Sigmoid colon (tissue), 7 donors: ENCODE data around the gene BIN1. TPM values are rescaled to one million over a fixed set of nuclear protein-coding genes. Genes with fewer than 3 reads are reported as not detected.

Experiments used
- DNase-seq: peaks from one replicate; pipeline ENCODE4 v3.0.0-alpha.2; 2019
- H3K27ac ChIP-seq, 4 donors: fragments of 200-600 bp; sonication (generic); one replicate each; pipeline ENCODE4 v1.5.1; 2016 to 2019; ENCODE audit warnings: mild to moderate bottlenecking in 1 of 4
- H3K27me3 ChIP-seq, 3 donors: fragments of 200-600 bp; sonication (generic); one replicate each; pipeline ENCODE4 v1.5.1; 2019; ENCODE audit warnings: mild to moderate bottlenecking in 1 of 3
- H3K36me3 ChIP-seq, 4 donors: fragments of 200-600 bp; sonication (generic); one replicate each; pipeline ENCODE4 v1.5.1; 2016 to 2019
- H3K4me1 ChIP-seq, 4 donors: fragments of 200-600 bp; sonication (generic); one replicate each; pipeline ENCODE4 v1.5.1; 2017 to 2019
- H3K4me3 ChIP-seq, 4 donors: fragments of 200-600 bp; sonication (generic); one replicate each; pipeline ENCODE4 v1.5.1; 2017 to 2019; ENCODE audit warnings: mild to moderate bottlenecking in 2 of 4, moderate library complexity in 1 of 4
- H3K9me3 ChIP-seq, 4 donors: fragments of 200-600 bp in 3 of 4; sonication (generic) in 3 of 4; one replicate each; pipeline versions ENCODE4 v1.5.1 to v1.6.1; 2013 to 2019
- EP300 ChIP-seq, 4 donors: sonication (generic); formaldehyde crosslinking; IDR thresholded peaks; one replicate each; pipeline ENCODE4 v1.6.1; 2017; ENCODE audit warnings: antibody characterized with exemption in 4 of 4
- POLR2A ChIP-seq, 2 donors: fragments of 450-650 bp; IDR thresholded peaks; one replicate each; pipeline ENCODE4 v1.6.1; 2016; ENCODE audit warnings: antibody characterized with exemption in 2 of 2, mild to moderate bottlenecking in 2 of 2, moderate library complexity in 2 of 2
- POLR2AphosphoS5 ChIP-seq, 4 donors: sonication (generic); formaldehyde crosslinking; IDR thresholded peaks; one replicate each; pipeline ENCODE4 v1.6.1; 2017; ENCODE audit warnings: antibody characterized with exemption in 4 of 4
- WGBS, 2 donors: extraction: QIAGEN DNeasy Blood & Tissue Kit; methylation state at CpG; one replicate each; pipeline ENCODE4 v1.1.7; 2013; 5-methylcytosine and 5-hydroxymethylcytosine counted together
- intact Hi-C: fragments of 100-400 bp; cut with DNase I; formaldehyde crosslinking; loops from one replicate; pipeline ENCODE4 v1.15.1; 2023
- polyA plus RNA-seq, 3 donors: library from polyadenylated mRNA; stranded (reverse); fragments of 200-250 nt; gene quantifications; one replicate each; pipeline ENCODE4 v1.2.3, GENCODE V29; 2013
- total RNA-seq, 4 donors: library from RNA; depleted of rRNA; stranded (reverse); fragments of >200 nt; gene quantifications; one replicate each; pipeline ENCODE4 v1.1.0, GENCODE V29; 2016
- TF ChIP-seq, protein P1 (sequence below), 4 experiments: fragments of 450-650 bp in 3 of 4; fragments of 200-600 bp in 1 of 4; IDR thresholded peaks; one replicate each; pipeline ENCODE4 v1.5.1; 2016 to 2019; ENCODE audit warnings: antibody characterized with exemption in 4 of 4, mild to moderate bottlenecking in 3 of 4, moderate library complexity in 2 of 4
- donor health status: healthy with polysubstance abuse.
- donor health status: Bipolar disorder and iron deficiency.
- donor health status: healthy.

Gene BIN1
- total and polyA plus RNA-seq, 7 donors = 20.3 to 57.9 (median 38.2) TPM

GRCh38 chr2:127140538-127140937 lies 33.6 kb upstream of the BIN1 start:
- TF ChIP-seq EP300 (IDR thresholded peaks at IDR 0.05) (no peak), POLR2A (IDR thresholded peaks at IDR 0.05) (no peak), POLR2AphosphoS5 (IDR thresholded peaks at IDR 0.05) (no peak)
- TF ChIP-seq, protein P1, sequence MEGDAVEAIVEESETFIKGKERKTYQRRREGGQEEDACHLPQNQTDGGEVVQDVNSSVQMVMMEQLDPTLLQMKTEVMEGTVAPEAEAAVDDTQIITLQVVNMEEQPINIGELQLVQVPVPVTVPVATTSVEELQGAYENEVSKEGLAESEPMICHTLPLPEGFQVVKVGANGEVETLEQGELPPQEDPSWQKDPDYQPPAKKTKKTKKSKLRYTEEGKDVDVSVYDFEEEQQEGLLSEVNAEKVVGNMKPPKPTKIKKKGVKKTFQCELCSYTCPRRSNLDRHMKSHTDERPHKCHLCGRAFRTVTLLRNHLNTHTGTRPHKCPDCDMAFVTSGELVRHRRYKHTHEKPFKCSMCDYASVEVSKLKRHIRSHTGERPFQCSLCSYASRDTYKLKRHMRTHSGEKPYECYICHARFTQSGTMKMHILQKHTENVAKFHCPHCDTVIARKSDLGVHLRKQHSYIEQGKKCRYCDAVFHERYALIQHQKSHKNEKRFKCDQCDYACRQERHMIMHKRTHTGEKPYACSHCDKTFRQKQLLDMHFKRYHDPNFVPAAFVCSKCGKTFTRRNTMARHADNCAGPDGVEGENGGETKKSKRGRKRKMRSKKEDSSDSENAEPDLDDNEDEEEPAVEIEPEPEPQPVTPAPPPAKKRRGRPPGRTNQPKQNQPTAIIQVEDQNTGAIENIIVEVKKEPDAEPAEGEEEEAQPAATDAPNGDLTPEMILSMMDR (IDR thresholded peaks at IDR 0.05) = no peak
- intact Hi-C loops = no loop called here

DNA sequence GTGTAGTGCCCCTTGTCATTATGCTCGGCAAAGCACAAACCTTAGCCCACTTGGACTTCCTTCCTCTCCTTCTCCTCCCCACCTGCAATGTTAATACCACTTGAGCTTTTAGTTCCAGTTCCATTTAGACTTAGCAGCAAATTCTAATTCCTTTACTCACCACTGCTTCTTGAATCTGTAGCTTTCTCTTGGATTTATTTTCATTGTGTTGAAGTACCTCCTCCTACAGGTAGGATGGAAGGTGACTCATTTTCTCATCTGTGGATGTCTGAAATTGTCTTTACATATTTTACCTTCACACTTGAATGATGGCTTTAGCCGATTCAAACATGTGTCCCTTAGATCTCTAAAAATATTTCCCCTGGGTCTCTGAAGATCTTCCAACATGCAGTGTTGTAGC lies 32.8 kb upstream of the BIN1 start:
- no peak for TF ChIP-seq POLR2A (IDR thresholded peaks at IDR 0.05)
- TF ChIP-seq, protein P1 (IDR thresholded peaks at IDR 0.05) = no peak
- no peak for TF ChIP-seq POLR2AphosphoS5 (IDR thresholded peaks at IDR 0.05)
- no peak for TF ChIP-seq EP300 (IDR thresholded peaks at IDR 0.05)
- Histone ChIP-seq H3K9me3 (no peaks in the 10 kb centered on the region), H3K27me3 (no peaks in the 10 kb centered on the region), H3K36me3 (no peaks in the 10 kb centered on the region), H3K27ac (no peak overlapping the region), H3K4me1 (peaks cover 0 to 10% (median 0%) of the 10 kb centered on the region in 4 donors), H3K4me3 (no peak overlapping the region)
- DNase-seq = no peak
- intact Hi-C loops = no loop called here
- WGBS, 2 donors = 65 to 82% methylated on average over 2 of the region's 2 CpGs

More at GRCh38 chr2:127140538-127140937, 33.6 kb upstream of the BIN1 start:
- peaks cover 0 to 10% (median 0%) of the 10 kb centered on the region in 4 donors for H3K4me1 ChIP-seq
- no peak overlapping the region for H3K27ac ChIP-seq
- no peak for DNase-seq
- no peaks in the 10 kb centered on the region for H3K9me3 ChIP-seq
- H3K27me3 ChIP-seq = no peaks in the 10 kb centered on the region
- no peak overlapping the region for H3K4me3 ChIP-seq
- 77 to 87% methylated on average over 13 of the region's 13 CpGs for WGBS, 2 donors
- no peaks in the 10 kb centered on the region for H3K36me3 ChIP-seq

DNA sequence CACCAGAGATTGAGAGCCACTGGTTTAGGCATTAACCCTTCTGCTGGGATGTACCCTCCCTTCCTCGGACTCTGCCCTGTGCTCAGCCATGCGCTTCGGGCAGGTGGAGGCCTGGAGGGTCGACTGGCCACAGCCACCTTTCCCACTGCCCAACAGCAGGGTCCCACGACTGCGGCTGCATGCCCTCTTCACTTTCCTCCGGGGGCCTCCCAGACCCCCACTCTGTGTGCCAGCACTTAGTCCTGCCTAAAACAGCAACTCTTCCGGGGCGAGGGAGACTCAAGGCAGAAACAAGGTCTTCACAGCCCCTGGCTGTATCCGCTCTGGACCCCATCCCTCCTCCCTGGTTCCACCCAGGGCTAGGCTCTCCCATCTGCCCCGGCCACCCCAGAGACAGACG lies 31.3 kb upstream of the BIN1 start:
- TF ChIP-seq, protein P1 (IDR thresholded peaks at IDR 0.05) = no peak
- TF ChIP-seq POLR2AphosphoS5 (IDR thresholded peaks at IDR 0.05) (no peak), POLR2A (IDR thresholded peaks at IDR 0.05) (no peak), EP300 (IDR thresholded peaks at IDR 0.05) (no peak)
- H3K27me3 ChIP-seq = no peaks in the 10 kb centered on the region
- no peaks in the 10 kb centered on the region for H3K36me3 ChIP-seq
- no peak for DNase-seq
- H3K4me3 ChIP-seq = no peak overlapping the region
- no peaks in the 10 kb centered on the region for H3K9me3 ChIP-seq
- no peak overlapping the region for H3K27ac ChIP-seq
- intact Hi-C loops = no loop called here
- 87 to 88% methylated on average over 12 of the region's 12 CpGs for WGBS, 2 donors
- H3K4me1 ChIP-seq = no peaks in the 10 kb centered on the region

DNA sequence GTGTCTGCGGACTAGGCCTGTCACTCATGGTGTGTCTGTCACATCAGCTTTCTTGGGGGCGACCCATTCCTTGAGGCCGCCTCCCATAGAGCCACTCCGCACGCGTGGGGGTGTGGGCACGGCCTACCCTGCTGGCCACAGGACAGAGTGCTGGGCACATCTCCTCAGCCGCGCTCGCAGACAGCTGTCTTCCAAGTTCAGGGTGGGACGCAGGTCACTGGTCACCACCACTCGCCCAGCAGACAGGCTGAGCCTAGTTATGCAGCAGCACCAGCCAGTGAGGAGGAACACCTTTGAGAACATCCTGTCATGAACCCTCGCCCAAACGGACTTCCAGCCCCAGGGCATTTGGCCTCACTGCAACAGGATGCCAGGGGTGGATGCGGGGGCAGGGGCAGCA lies 30.8 kb upstream of the BIN1 start:
- Histone ChIP-seq H3K27ac (no peak overlapping the region), H3K36me3 (no peaks in the 10 kb centered on the region), H3K4me3 (no peak overlapping the region), H3K27me3 (no peaks in the 10 kb centered on the region), H3K9me3 (no peaks in the 10 kb centered on the region), H3K4me1 (no peaks in the 10 kb centered on the region)
- intact Hi-C loops = no loop called here
- TF ChIP-seq POLR2AphosphoS5 (IDR thresholded peaks at IDR 0.05) = no peak
- WGBS, 2 donors = 95% methylated on average over 15 of the region's 15 CpGs
- no peak for DNase-seq

- intact Hi-C loops = no loop called here
- TF ChIP-seq POLR2A (IDR thresholded peaks at IDR 0.05) (no peak), EP300 (IDR thresholded peaks at IDR 0.05) (no peak), POLR2AphosphoS5 (IDR thresholded peaks at IDR 0.05) (no peak)
- TF ChIP-seq, protein P1 (IDR thresholded peaks at IDR 0.05) = no peak
Observed at GRCh38 chr2:127137225-127137624, 30.3 kb upstream of the BIN1 start.

More at GRCh38 chr2:127137225-127137624, 30.3 kb upstream of the BIN1 start:
- Histone ChIP-seq H3K36me3 (no peaks in the 10 kb centered on the region), H3K9me3 (no peaks in the 10 kb centered on the region), H3K4me3 (no peak overlapping the region), H3K27ac (no peak overlapping the region), H3K4me1 (no peaks in the 10 kb centered on the region), H3K27me3 (no peaks in the 10 kb centered on the region)
- DNase-seq = no peak
- 92 to 96% methylated on average over 12 of the region's 12 CpGs for WGBS, 2 donors
